GM20000 (cell line): ENCODE measurements around the gene GOSR2.
"Not testable (repeated sequence)": the region's sequence is repeated elsewhere in the genome, so short reads cannot be mapped to it uniquely, and the experiment has no call there.

Experiments used
- DNase-seq: peaks from one replicate; pipeline ENCODE4 v3.0.0; 2012; ENCODE audit warnings: low spot score
- TF ChIP-seq, protein P1 (sequence below): IDR thresholded peaks from 2 replicates; pipeline ENCODE4 v1.5.1; 2012; ENCODE audit warnings: mild to moderate bottlenecking, control low read depth; ENCODE audit errors: extremely low read depth, missing control alignments

Gene GOSR2

GRCh38 chr17:46984341-46984740 lies 61.4 kb downstream of the GOSR2 start:
- TF ChIP-seq, protein P1, sequence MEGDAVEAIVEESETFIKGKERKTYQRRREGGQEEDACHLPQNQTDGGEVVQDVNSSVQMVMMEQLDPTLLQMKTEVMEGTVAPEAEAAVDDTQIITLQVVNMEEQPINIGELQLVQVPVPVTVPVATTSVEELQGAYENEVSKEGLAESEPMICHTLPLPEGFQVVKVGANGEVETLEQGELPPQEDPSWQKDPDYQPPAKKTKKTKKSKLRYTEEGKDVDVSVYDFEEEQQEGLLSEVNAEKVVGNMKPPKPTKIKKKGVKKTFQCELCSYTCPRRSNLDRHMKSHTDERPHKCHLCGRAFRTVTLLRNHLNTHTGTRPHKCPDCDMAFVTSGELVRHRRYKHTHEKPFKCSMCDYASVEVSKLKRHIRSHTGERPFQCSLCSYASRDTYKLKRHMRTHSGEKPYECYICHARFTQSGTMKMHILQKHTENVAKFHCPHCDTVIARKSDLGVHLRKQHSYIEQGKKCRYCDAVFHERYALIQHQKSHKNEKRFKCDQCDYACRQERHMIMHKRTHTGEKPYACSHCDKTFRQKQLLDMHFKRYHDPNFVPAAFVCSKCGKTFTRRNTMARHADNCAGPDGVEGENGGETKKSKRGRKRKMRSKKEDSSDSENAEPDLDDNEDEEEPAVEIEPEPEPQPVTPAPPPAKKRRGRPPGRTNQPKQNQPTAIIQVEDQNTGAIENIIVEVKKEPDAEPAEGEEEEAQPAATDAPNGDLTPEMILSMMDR, result no peak
- no peak for DNase-seq

GRCh38 chr17:46984892-46985291 lies 61.9 kb downstream of the GOSR2 start:
- DNase-seq, result no peak
- TF ChIP-seq, protein P1, result no peak

DNA sequence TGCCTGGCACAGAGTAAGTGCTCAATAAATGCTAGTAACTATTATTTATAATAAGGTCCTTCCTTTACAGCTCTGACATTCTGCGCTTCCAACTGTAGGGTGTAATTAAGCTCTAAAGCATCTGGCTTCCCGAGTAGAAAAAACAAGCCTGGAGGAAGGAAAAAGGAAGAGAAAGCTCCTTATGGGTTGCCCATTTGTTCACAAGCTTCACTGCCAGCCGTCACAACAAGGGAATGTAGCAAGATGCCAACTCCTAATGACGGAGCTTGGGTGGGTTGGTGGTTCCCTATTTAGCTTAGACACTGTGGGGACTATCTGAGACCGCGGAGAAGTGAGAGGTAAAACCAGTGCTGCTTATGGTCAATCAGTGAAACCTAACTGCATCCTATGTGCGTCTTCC lies 63.4 kb downstream of the GOSR2 start:
- no peak for DNase-seq
- TF ChIP-seq, protein P1, result no peak

DNA sequence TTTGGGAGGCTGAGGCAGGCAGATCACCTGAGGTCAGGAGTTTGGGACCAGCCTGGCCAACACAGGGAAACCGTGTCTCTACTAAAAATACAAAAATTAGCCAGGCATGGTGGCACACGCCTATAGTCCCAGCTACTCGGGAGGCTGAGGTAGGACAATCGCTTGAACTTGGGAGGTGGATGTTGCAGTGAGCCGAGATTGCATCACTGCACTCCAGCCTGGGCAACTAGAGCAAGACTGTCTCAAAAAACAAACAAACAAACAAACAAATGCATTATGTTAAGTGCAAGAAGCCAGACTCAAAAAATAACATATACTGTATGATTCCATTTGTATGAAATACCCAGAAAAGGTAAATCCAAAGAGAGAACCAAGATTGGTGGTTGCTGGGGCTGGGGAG lies 65.0 kb downstream of the GOSR2 start:
- DNase-seq, result not testable (repeated sequence)

DNA sequence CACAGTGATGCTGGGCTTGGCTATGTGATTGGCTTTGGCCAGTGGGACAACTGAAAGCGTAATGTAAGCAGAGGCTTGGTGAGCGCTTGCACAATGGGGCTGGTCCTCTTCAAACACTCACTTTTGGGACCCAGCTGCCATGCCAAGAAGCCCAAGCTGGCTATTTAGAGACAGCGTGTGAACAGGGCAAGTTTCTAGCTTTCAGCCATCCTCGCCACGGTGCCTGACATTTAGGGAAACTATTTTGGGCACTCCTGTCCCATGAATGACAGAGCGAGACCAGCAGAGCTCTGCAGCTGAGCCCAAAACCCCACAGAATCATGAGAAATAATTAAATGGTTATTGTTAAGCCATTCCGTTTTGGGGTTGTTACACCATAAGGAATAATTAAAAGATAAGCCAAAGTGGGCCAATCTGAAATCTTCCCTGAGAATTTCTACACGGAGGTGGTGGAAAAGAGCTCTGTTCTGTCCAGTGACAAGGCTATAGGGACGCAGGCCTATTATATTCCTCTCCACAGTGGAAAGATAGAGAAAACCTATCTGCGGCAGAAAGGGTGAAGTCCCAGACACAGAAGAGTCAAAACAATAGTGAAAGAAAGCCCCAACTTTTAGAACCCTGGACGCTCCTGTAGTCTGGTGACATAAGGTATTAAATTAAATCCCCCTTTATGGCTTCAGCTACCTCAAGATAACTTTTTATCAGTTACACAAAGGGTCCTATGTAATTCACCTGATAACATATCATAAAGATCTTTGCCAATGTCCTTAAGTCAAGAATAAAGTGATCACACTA lies 66.9 kb downstream of the GOSR2 start:
- no peak for DNase-seq
- TF ChIP-seq, protein P1, result no peak

DNA sequence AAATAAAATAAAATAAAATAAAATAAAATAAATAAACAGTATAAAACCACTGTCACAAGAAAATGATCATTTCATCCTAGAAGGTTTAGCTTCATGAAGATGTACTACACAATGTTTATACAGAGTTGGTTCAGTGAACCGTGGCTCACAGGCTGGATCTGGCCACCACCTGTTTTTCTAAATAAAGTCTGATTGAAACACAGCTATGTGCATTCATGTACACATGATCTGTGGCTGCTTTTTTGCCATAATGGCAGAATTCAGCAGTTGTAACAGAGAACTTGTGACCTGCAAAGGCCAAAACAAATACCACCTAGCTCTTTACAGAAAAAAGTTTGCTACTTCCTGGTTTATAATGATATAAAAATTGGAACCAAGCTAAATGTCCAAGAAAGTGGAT lies 68.7 kb downstream of the GOSR2 start:
- TF ChIP-seq, protein P1, result no peak

More for the DNA sequence above, 68.7 kb downstream of the GOSR2 start:
- no peak for DNase-seq
